Vagina (tissue), 2 donors: Measurements from ENCODE around the gene TEAD1. TPM values are rescaled to one million over a fixed set of nuclear protein-coding genes. Genes with fewer than 3 reads are reported as not detected.

ENCODE experiments used
- DNase-seq, 2 donors: peaks; one replicate each; pipeline ENCODE4 v3.0.0-alpha.2; 2017; ENCODE audit errors: extremely low spot score in 2 of 2
- H3K27ac ChIP-seq: fragments of 200-600 bp; sonication (generic); one replicate; pipeline ENCODE4 v1.5.1; 2019
- H3K27me3 ChIP-seq: fragments of 200-600 bp; sonication (generic); one replicate; pipeline ENCODE4 v1.5.1; 2019
- H3K36me3 ChIP-seq, 2 donors: fragments of 200-600 bp; sonication (generic); one replicate each; pipeline ENCODE4 v1.5.1; 2017 to 2019
- H3K4me1 ChIP-seq: fragments of 200-600 bp; sonication (generic); one replicate; pipeline ENCODE4 v1.5.1; 2019
- H3K4me3 ChIP-seq, 2 donors: fragments of 200-600 bp; sonication (generic); 1 replicate in 1 of 2; 2 replicates in 1 of 2; pipeline ENCODE4 v1.5.1; 2016 to 2019
- H3K9me3 ChIP-seq: fragments of 200-600 bp; sonication (generic); one replicate; pipeline ENCODE4 v1.5.1; 2019
- CTCF ChIP-seq, 3 experiments: fragments of 450-650 bp in 2 of 3; fragments of 200-600 bp in 1 of 3; sonication (generic) in 1 of 3; IDR thresholded peaks; one replicate each; pipeline ENCODE4 v1.5.1; 2017 to 2019; ENCODE audit warnings: antibody characterized with exemption in 3 of 3, mild to moderate bottlenecking in 2 of 3, moderate library complexity in 2 of 3
- POLR2A ChIP-seq, 2 donors: fragments of 450-650 bp; IDR thresholded peaks; one replicate each; pipeline ENCODE4 v1.6.1; 2017; ENCODE audit warnings: antibody characterized with exemption in 2 of 2, mild to moderate bottlenecking in 2 of 2, moderate library complexity in 2 of 2
- POLR2AphosphoS5 ChIP-seq, 2 donors: sonication (generic); formaldehyde crosslinking; IDR thresholded peaks; one replicate each; pipeline ENCODE4 v1.9.0; 2017; ENCODE audit warnings: antibody characterized with exemption in 2 of 2, mild to moderate bottlenecking in 2 of 2, low read depth in 1 of 2; ENCODE audit not compliant: insufficient read depth in 1 of 2
- intact Hi-C: fragments of 100-400 bp; cut with DNase I; formaldehyde crosslinking; loops from one replicate; pipeline ENCODE4 v1.15.1; 2023
- total RNA-seq: library from RNA; depleted of rRNA; stranded (reverse); fragments of >200 nt; gene quantifications from one replicate; pipeline ENCODE4 v1.2.3, GENCODE V29; 2016

TEAD1 gene
- total RNA-seq, 1 donor from 2014 or later: 50.3 TPM

DNA sequence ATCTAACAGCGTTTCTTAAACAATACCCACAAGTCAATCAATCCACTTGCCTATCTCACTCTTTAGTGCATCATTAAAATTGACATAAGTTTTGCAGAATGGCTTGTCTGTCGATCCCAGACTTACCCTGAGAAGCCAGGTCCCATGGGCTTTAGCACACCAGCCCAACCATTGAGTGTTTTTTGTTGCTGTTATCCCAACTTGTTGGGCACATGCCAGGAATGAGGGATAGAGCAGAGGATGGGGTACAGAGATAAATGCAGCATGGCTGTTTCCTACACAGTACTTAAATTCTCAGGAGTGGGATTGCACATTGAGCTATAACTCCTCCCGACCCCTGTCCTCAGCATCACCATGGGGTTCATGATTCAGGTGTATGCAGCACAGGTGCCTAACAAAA is 270.7 kb downstream of the TEAD1 start:
- Histone ChIP-seq H3K4me3 (no peak overlapping the region), H3K9me3 (no peaks in the 10 kb centered on the region), H3K27me3 (no peaks in the 10 kb centered on the region), H3K27ac (no peak overlapping the region), H3K36me3 (peaks cover 0 to 5% of the 10 kb centered on the region in 2 donors), H3K4me1 (no peaks in the 10 kb centered on the region)
- TF ChIP-seq POLR2AphosphoS5 (IDR thresholded peaks at IDR 0.05; ENCODE audit: insufficient read depth in 1 of 2, low read depth in 1 of 2): no peak
- TF ChIP-seq CTCF (IDR thresholded peaks at IDR 0.05): no peak
- DNase-seq: no peak
- intact Hi-C loops: no loop called here

- no peak for TF ChIP-seq CTCF (IDR thresholded peaks at IDR 0.05)
- no peak for TF ChIP-seq POLR2A (IDR thresholded peaks at IDR 0.05)
- TF ChIP-seq POLR2AphosphoS5 (IDR thresholded peaks at IDR 0.05; ENCODE audit: insufficient read depth in 1 of 2, low read depth in 1 of 2): no peak
- Histone ChIP-seq H3K36me3 (no peaks in the 10 kb centered on the region), H3K27me3 (no peaks in the 10 kb centered on the region), H3K4me3 (no peak overlapping the region), H3K4me1 (no peaks in the 10 kb centered on the region), H3K9me3 (no peaks in the 10 kb centered on the region), H3K27ac (no peak overlapping the region)
- intact Hi-C loops: no loop called here
- no peak for DNase-seq
Measured at GRCh38 chr11:12949453-12949852, 275.2 kb downstream of the TEAD1 start.

- DNase-seq: no peak
- H3K27me3 ChIP-seq: no peaks in the 10 kb centered on the region
- no peaks in the 10 kb centered on the region for H3K9me3 ChIP-seq
- no peaks in the 10 kb centered on the region for H3K4me1 ChIP-seq
- H3K27ac ChIP-seq: no peak overlapping the region
- intact Hi-C loops: no loop called here
- TF ChIP-seq POLR2AphosphoS5 (IDR thresholded peaks at IDR 0.05; ENCODE audit: insufficient read depth in 1 of 2, low read depth in 1 of 2): no peak
- no peak for TF ChIP-seq POLR2A (IDR thresholded peaks at IDR 0.05)
- no peak for TF ChIP-seq CTCF (IDR thresholded peaks at IDR 0.05)
- H3K36me3 ChIP-seq: no peaks in the 10 kb centered on the region
- H3K4me3 ChIP-seq: no peak overlapping the region
Measured at GRCh38 chr11:12950670-12951069, 276.4 kb downstream of the TEAD1 start.

DNA sequence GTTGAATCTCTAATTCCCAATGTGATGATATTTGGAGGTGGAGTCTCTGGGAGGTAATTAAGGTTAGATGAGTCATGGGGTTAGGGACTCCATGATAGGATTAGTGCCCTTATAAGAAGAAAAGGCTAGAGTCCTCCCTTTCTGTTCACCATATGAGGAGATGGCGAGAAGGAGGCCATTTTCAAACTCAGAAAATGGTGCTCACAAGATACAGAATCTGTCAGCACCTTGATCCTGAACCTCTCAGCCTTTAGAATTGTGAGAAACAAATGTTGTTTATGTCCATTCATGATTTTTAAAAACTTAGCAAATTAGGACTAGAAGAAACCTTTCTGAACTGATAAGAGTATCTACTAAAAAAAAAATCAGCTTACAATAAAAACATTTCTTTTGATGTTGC is 277.2 kb downstream of the TEAD1 start:
- no peaks in the 10 kb centered on the region for H3K9me3 ChIP-seq
- no peak for DNase-seq
- no peaks in the 10 kb centered on the region for H3K36me3 ChIP-seq
- no peaks in the 10 kb centered on the region for H3K4me1 ChIP-seq
- intact Hi-C loops: no loop called here
- no peak overlapping the region for H3K27ac ChIP-seq
- TF ChIP-seq CTCF (IDR thresholded peaks at IDR 0.05): no peak
- TF ChIP-seq POLR2AphosphoS5 (IDR thresholded peaks at IDR 0.05; ENCODE audit: insufficient read depth in 1 of 2, low read depth in 1 of 2): no peak
- no peak for TF ChIP-seq POLR2A (IDR thresholded peaks at IDR 0.05)
- no peaks in the 10 kb centered on the region for H3K27me3 ChIP-seq
- no peak overlapping the region for H3K4me3 ChIP-seq

DNA sequence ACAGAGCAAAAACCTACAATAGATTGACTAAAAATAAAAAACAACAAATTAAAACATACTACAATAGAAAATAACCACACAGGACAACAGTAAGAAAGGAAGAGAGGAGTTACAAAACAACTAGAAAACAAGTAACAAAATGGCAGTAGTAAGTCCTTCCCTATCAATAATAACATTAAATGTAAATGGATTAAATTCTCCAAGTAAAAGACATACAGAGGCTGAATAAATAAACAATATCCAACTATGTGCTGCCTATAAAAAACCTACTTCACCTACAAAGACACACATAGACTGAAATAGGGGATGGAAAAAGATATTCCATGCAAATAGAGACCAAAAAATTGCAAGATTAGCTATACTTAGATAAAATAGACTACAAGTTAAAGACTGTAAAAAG is 277.9 kb downstream of the TEAD1 start:
- Histone ChIP-seq H3K9me3 (no peaks in the 10 kb centered on the region), H3K4me3 (no peak overlapping the region), H3K4me1 (no peaks in the 10 kb centered on the region), H3K36me3 (no peaks in the 10 kb centered on the region), H3K27ac (no peak overlapping the region), H3K27me3 (no peaks in the 10 kb centered on the region)
- intact Hi-C loops: no loop called here
- TF ChIP-seq CTCF (IDR thresholded peaks at IDR 0.05) (no peak), POLR2AphosphoS5 (IDR thresholded peaks at IDR 0.05; ENCODE audit: insufficient read depth in 1 of 2, low read depth in 1 of 2) (no peak), POLR2A (IDR thresholded peaks at IDR 0.05) (no peak)
- DNase-seq: no peak
